DOHH2 (cell line): ENCODE results near the gene ZBTB7C.

Experiments used
- EZH2phosphoT487 ChIP-seq: fragments of 200-600 bp; sonication (generic); IDR thresholded peaks from 2 replicates; pipeline ENCODE4 v1.6.1; 2017; ENCODE audit warnings: borderline replicate concordance, mild to moderate bottlenecking, antibody characterized with exemption, low read length, moderate library complexity, mixed read lengths
- TF ChIP-seq, protein P1 (sequence below): fragments of 200-600 bp; sonication (generic); IDR thresholded peaks from one replicate; pipeline ENCODE4 v1.5.1; 2014; ENCODE audit warnings: antibody characterized with exemption, mild to moderate bottlenecking, low read depth, low read length; ENCODE audit not compliant: poor library complexity, severe bottlenecking

DNA sequence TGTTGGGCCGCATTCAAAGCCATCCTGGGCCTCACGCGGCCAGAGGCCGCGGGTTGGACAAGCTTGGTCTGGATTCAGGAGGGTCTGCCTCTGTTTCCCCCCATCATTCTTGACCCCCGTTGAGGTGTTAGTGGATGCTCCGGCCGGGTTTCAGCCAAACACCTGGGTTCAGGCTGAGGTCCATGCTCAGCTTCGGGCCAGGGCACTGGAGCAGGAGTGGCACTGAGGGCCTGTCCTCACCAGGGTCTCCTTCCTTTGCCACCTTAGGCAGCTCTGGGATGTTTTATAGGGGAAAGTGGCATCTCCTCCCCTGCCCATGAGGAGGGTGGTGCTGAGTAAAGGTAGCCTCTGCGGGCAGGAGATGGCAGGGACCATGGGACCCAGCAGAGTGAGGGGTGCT lies 401.8 kb downstream of the ZBTB7C start:
- TF ChIP-seq, protein P1, sequence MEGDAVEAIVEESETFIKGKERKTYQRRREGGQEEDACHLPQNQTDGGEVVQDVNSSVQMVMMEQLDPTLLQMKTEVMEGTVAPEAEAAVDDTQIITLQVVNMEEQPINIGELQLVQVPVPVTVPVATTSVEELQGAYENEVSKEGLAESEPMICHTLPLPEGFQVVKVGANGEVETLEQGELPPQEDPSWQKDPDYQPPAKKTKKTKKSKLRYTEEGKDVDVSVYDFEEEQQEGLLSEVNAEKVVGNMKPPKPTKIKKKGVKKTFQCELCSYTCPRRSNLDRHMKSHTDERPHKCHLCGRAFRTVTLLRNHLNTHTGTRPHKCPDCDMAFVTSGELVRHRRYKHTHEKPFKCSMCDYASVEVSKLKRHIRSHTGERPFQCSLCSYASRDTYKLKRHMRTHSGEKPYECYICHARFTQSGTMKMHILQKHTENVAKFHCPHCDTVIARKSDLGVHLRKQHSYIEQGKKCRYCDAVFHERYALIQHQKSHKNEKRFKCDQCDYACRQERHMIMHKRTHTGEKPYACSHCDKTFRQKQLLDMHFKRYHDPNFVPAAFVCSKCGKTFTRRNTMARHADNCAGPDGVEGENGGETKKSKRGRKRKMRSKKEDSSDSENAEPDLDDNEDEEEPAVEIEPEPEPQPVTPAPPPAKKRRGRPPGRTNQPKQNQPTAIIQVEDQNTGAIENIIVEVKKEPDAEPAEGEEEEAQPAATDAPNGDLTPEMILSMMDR = no peak
- TF ChIP-seq EZH2phosphoT487 = no peak
